HCT116 (cell line): ENCODE results near the gene SNX20. TPM values are rescaled to one million over a fixed set of nuclear protein-coding genes. Genes with fewer than 3 reads are reported as not detected.

Experiments used
- ATAC-seq: fragments of 200-7000 bp; cut with Tn5 transposase; 2 replicates; pipeline ENCODE4 v1.9.1; 2020; ENCODE audit warnings: mild to moderate bottlenecking, moderate library complexity
- BruUV-seq: library from RNA; stranded (reverse); fragments of 400-500 nt; replicated peaks from 2 replicates; lab custom pipeline; 2021; lab: Mats Ljungman, UMichigan
- CTCF ChIA-PET: fragments of 300-600 bp; sonication (Branson Sonifier 250); formaldehyde crosslinking; loops from one replicate; lab custom pipeline; 2021; ENCODE audit warnings: antibody characterized with exemption; lab: Charles Lee
- POLR2A ChIA-PET: fragments of 300-600, 350-600 bp; sonication (Branson Sonifier 250); formaldehyde crosslinking; loops from one replicate; lab custom pipeline; 2021; ENCODE audit warnings: antibody characterized with exemption; lab: Charles Lee
- RAD21 ChIA-PET, 2 experiments: fragments of 300-600 bp; sonication (Branson Sonifier 250); formaldehyde crosslinking; loops; one replicate each; lab custom pipeline; 2023; ENCODE audit warnings: low total read pairs in 2 of 2; ENCODE audit not compliant: uncharacterized antibody in 2 of 2, unreplicated experiment in 2 of 2, low non-redundant PET in 1 of 2; lab: Charles Lee
- DNase-seq: peaks from one replicate; pipeline ENCODE4 v3.0.0-alpha.2; 2010; ENCODE audit warnings: low read depth, low spot score
- H2AFZ ChIP-seq: fragments of 200-600 bp; shearing (Covaris generic), sonication (generic); 2 replicates; pipeline ENCODE4 v1.6.1; 2017; ENCODE audit warnings: low read depth, mixed run types, mixed read lengths, antibody characterized with exemption, low read length; ENCODE audit not compliant: poor library complexity, severe bottlenecking
- H3K27ac ChIP-seq: 2 replicates; pipeline ENCODE4 v1.5.1; 2012; ENCODE audit warnings: low read depth, low read length
- H3K27me3 ChIP-seq: fragments of 200-600 bp; sonication (generic); 2 replicates; pipeline ENCODE4 v1.6.1; 2016; ENCODE audit warnings: mixed run types, low read length, mixed read lengths; ENCODE audit not compliant: insufficient read depth
- H3K36me3 ChIP-seq, 2 experiments: fragments of 200-500 bp in 1 of 2; fragments of 200-600 bp in 1 of 2; sonication (Bioruptor generic) in 1 of 2; sonication (generic) in 1 of 2; 2 replicates each; pipeline versions ENCODE4 v1.5.1 to v1.6.1; 2014 to 2016; ENCODE audit warnings: low read length in 2 of 2, inconsistent platforms in 1 of 2, mixed read lengths in 1 of 2, mixed run types in 1 of 2; ENCODE audit not compliant: insufficient read depth in 2 of 2, control insufficient read depth in 1 of 2
- H3K4me1 ChIP-seq, 2 experiments: fragments of 200-600 bp in 1 of 2; sonication (generic) in 1 of 2; 2 replicates each; pipeline versions ENCODE4 v1.5.1 to v1.6.1; 2012 to 2017; ENCODE audit warnings: low read length in 2 of 2, inconsistent platforms in 1 of 2, mild to moderate bottlenecking in 1 of 2, mixed read lengths in 1 of 2, mixed run types in 1 of 2, moderate library complexity in 1 of 2; ENCODE audit not compliant: insufficient read depth in 2 of 2, control insufficient read depth in 1 of 2
- H3K4me2 ChIP-seq: fragments of 200-600 bp; sonication (generic); 2 replicates; pipeline ENCODE4 v1.6.1; 2017; ENCODE audit warnings: mixed run types, low read length, mixed read lengths
- H3K4me3 ChIP-seq, 2 experiments: fragments of 200-600 bp in 1 of 2; sonication (generic) in 1 of 2; replicated peaks in 1 of 2; 2 replicates each; pipeline ENCODE4 v1.5.1; 2011 to 2016; ENCODE audit warnings: low read length in 2 of 2, control low read depth in 1 of 2, low read depth in 1 of 2, mild to moderate bottlenecking in 1 of 2, mixed read lengths in 1 of 2, mixed run types in 1 of 2
- H3K79me2 ChIP-seq: fragments of 200-600 bp; sonication (generic); 2 replicates; pipeline ENCODE4 v1.6.1; 2017; ENCODE audit warnings: mild to moderate bottlenecking, mixed run types, low read length, moderate library complexity, mixed read lengths; ENCODE audit not compliant: insufficient read depth
- H3K9ac ChIP-seq: fragments of 200-600 bp; sonication (generic); 2 replicates; pipeline ENCODE4 v1.6.1; 2016; ENCODE audit warnings: low read length, mixed read lengths
- H3K9me2 ChIP-seq: fragments of 200-600 bp; sonication (generic), shearing (Covaris generic); 2 replicates; pipeline ENCODE4 v1.6.1; 2017; ENCODE audit warnings: mixed run types, mild to moderate bottlenecking, moderate library complexity; ENCODE audit not compliant: insufficient read depth
- H3K9me3 ChIP-seq, 2 experiments: fragments of 200-500 bp in 1 of 2; fragments of 200-600 bp in 1 of 2; sonication (Bioruptor generic) in 1 of 2; sonication (generic) in 1 of 2; 2 replicates each; pipeline ENCODE4 v1.6.1; 2014 to 2017; ENCODE audit warnings: low read length in 2 of 2, mixed read lengths in 2 of 2, inconsistent platforms in 1 of 2, low read depth in 1 of 2, mild to moderate bottlenecking in 1 of 2, mixed run types in 1 of 2, moderate library complexity in 1 of 2; ENCODE audit not compliant: control insufficient read depth in 1 of 2, insufficient read depth in 1 of 2
- H4K20me1 ChIP-seq: fragments of 200-600 bp; sonication (generic), shearing (Covaris generic); 2 replicates; pipeline ENCODE4 v1.6.1; 2017; ENCODE audit warnings: mixed run types, mild to moderate bottlenecking, moderate library complexity; ENCODE audit not compliant: insufficient read depth
- ATF3 ChIP-seq: IDR thresholded peaks from 2 replicates; pipeline ENCODE4 v1.6.1; 2012
- CBX3 ChIP-seq: IDR thresholded peaks from 2 replicates; pipeline ENCODE4 v1.6.1; 2012; ENCODE audit warnings: low read depth
- CEBPB ChIP-seq: IDR thresholded peaks from 2 replicates; pipeline ENCODE4 v1.6.1; 2012; ENCODE audit warnings: low read depth
- CTCF ChIP-seq, 3 experiments: fragments of 200-600 bp in 1 of 3; sonication (generic) in 1 of 3; IDR thresholded peaks in 2 of 3; conservative IDR thresholded peaks in 1 of 3; 2 replicates each; pipeline ENCODE4 v1.5.1; 2012 to 2017; ENCODE audit warnings: low read depth in 2 of 3, low read length in 2 of 3, antibody characterized with exemption in 1 of 3, borderline replicate concordance in 1 of 3, control low read depth in 1 of 3, mild to moderate bottlenecking in 1 of 3, mixed read lengths in 1 of 3, mixed run types in 1 of 3, moderate library complexity in 1 of 3; ENCODE audit not compliant: insufficient read depth in 1 of 3
- EGR1 ChIP-seq: IDR thresholded peaks from 2 replicates; pipeline ENCODE4 v1.6.1; 2012; ENCODE audit warnings: low read depth
- ELF1 ChIP-seq: IDR thresholded peaks from 2 replicates; pipeline ENCODE4 v1.6.1; 2012; ENCODE audit warnings: low read depth, borderline replicate concordance
- EZH2 ChIP-seq: fragments of 200-600 bp; sonication (generic); IDR thresholded peaks from 2 replicates; pipeline ENCODE4 v1.6.1; 2017; ENCODE audit warnings: antibody characterized with exemption, mixed run types
- EZH2phosphoT487 ChIP-seq: fragments of 200-600 bp; IDR thresholded peaks from 2 replicates; pipeline ENCODE4 v1.6.1; 2018; ENCODE audit warnings: antibody characterized with exemption, borderline replicate concordance
- FOSL1 ChIP-seq: IDR thresholded peaks from 2 replicates; pipeline ENCODE4 v1.6.1; 2012; ENCODE audit warnings: low read depth
- MAX ChIP-seq: IDR thresholded peaks from 2 replicates; pipeline ENCODE4 v1.6.1; 2012
- POLR2AphosphoS5 ChIP-seq: IDR thresholded peaks from 2 replicates; pipeline ENCODE4 v1.6.1; 2011; ENCODE audit warnings: mild to moderate bottlenecking, low read depth, low read length, moderate library complexity
- RAD21 ChIP-seq: IDR thresholded peaks from 2 replicates; pipeline ENCODE4 v1.6.1; 2012; ENCODE audit warnings: low read depth, mild to moderate bottlenecking
- SIN3A ChIP-seq: IDR thresholded peaks from 2 replicates; pipeline ENCODE4 v1.6.1; 2012; ENCODE audit warnings: low read depth
- SRF ChIP-seq: IDR thresholded peaks from 2 replicates; pipeline ENCODE4 v1.6.1; 2012; ENCODE audit warnings: low read depth
- TCF7L2 ChIP-seq: IDR thresholded peaks from 2 replicates; pipeline ENCODE4 v1.7.0; 2011; ENCODE audit warnings: borderline replicate concordance, inconsistent platforms; ENCODE audit not compliant: insufficient read depth, insufficient read length; ENCODE audit errors: extremely low read depth
- YY1 ChIP-seq: IDR thresholded peaks from 2 replicates; pipeline ENCODE4 v1.6.1; 2011; ENCODE audit warnings: low read length, low read depth, moderate library complexity, mild to moderate bottlenecking; ENCODE audit not compliant: insufficient replicate concordance; ENCODE audit errors: extremely low read depth
- ZBTB33 ChIP-seq: IDR thresholded peaks from 2 replicates; pipeline ENCODE4 v1.6.1; 2011; ENCODE audit warnings: mild to moderate bottlenecking, low read length, moderate library complexity; ENCODE audit not compliant: insufficient replicate concordance; ENCODE audit errors: extremely low read depth
- ZNF274 ChIP-seq: fragments of 200-500 bp; sonication (Bioruptor generic); IDR thresholded peaks from 2 replicates; pipeline ENCODE4 v1.6.1; 2014; ENCODE audit warnings: mild to moderate bottlenecking, low read depth, low read length, inconsistent platforms
- intact Hi-C: fragments of 100-400 bp; cut with micrococcal nuclease; formaldehyde crosslinking; loops from 2 replicates; pipeline ENCODE4 v1.10.0; 2022
- total RNA-seq: library from RNA; stranded (reverse); gene quantifications from one replicate; pipeline ENCODE4 v1.2.1, GENCODE V29; 2021; ENCODE audit not compliant: unreplicated experiment

SNX20 gene
- total RNA-seq, 1 experiment from 2014 or later, result 0.07 TPM

- Histone ChIP-seq H3K9me2 (no peaks in the 10 kb centered on the region), H3K4me1 (peaks cover 2 to 13% of the 10 kb centered on the region in 2 experiments; a peak in 3 of 4 replicates), H3K36me3 (0 out of 4 replicates have a peak, but pooled peaks cover 0 to 2% of the 10 kb centered on the region in 2 experiments), H3K4me3 (no peak overlapping the region), H3K9ac (no peak overlapping the region), H3K27ac (no peak overlapping the region), H3K79me2 (no peaks in the 10 kb centered on the region), H4K20me1 (no peaks in the 10 kb centered on the region), H3K4me2 (no peak overlapping the region), H3K9me3 (no peaks in the 10 kb centered on the region), H3K27me3 (no peaks in the 10 kb centered on the region), H2AFZ (no peak overlapping the region)
- no peak for DNase-seq
- intact Hi-C loops, result no loop called here
- ChIA-PET RAD21 (no interaction called here), POLR2A (no interaction called here), CTCF (no interaction called here)
- no peak for ATAC-seq
- TF ChIP-seq SIN3A, result no peak
- TF ChIP-seq EZH2, result no peak
- TF ChIP-seq CBX3, result no peak
- TF ChIP-seq CTCF (IDR thresholded peaks at IDR 0.05 in 2 of 3, conservative IDR thresholded peaks at IDR 0.05 in 1 of 3; ENCODE audit: borderline replicate concordance in 1 of 3, insufficient read depth in 1 of 3, low read depth in 2 of 3, low read length in 2 of 3), result no peak
- no peak for TF ChIP-seq YY1
- TF ChIP-seq TCF7L2, result no peak
- no peak for TF ChIP-seq ATF3
- TF ChIP-seq ZNF274, result no peak
- no peak for TF ChIP-seq MAX
- TF ChIP-seq EGR1, result no peak
- TF ChIP-seq CEBPB, result no peak
- TF ChIP-seq EZH2phosphoT487, result no peak
- no peak for TF ChIP-seq POLR2AphosphoS5
- TF ChIP-seq RAD21, result no peak
- TF ChIP-seq SRF, result no peak
- no peak for TF ChIP-seq ZBTB33
- no peak for TF ChIP-seq ELF1
- TF ChIP-seq FOSL1, result no peak
- BruUV-seq, result no TSS peak
Measured at GRCh38 chr16:50722960-50723359, 41.8 kb upstream of the SNX20 start.
